Lower lobe of right lung (tissue), 2 donors: ENCODE measurements around the gene SLC39A11. TPM values are rescaled to one million over a fixed set of nuclear protein-coding genes. Genes with fewer than 3 reads are reported as not detected.

Experiments
- ATAC-seq, 2 donors: fragments of 200-7000 bp; cut with Tn5 transposase; one replicate each; pipeline ENCODE4 v1.9.1; 2020 to 2022; ENCODE audit warnings: mild to moderate bottlenecking in 2 of 2, moderate library complexity in 2 of 2
- DNase-seq: peaks from one replicate; pipeline ENCODE4 v3.0.0-alpha.2; 2020
- H3K27ac ChIP-seq: fragments of 200-600 bp; one replicate; pipeline ENCODE4 v1.8.0; 2022
- H3K27me3 ChIP-seq: fragments of 200-600 bp; one replicate; pipeline ENCODE4 v1.8.0; 2022; ENCODE audit warnings: low read depth
- H3K36me3 ChIP-seq: fragments of 200-600 bp; one replicate; pipeline ENCODE4 v1.8.0; 2022; ENCODE audit warnings: mild to moderate bottlenecking
- H3K4me1 ChIP-seq: fragments of 200-600 bp; one replicate; pipeline ENCODE4 v1.8.0; 2022
- H3K4me3 ChIP-seq: fragments of 200-600 bp; one replicate; pipeline ENCODE4 v1.8.0; 2022; ENCODE audit warnings: mild to moderate bottlenecking
- H3K9me3 ChIP-seq: fragments of 200-600 bp; one replicate; pipeline ENCODE4 v1.8.0; 2022
- CTCF ChIP-seq: fragments of 200-600 bp; IDR thresholded peaks from one replicate; pipeline ENCODE4 v1.8.0; 2022; ENCODE audit warnings: antibody characterized with exemption, mild to moderate bottlenecking
- intact Hi-C: fragments of 100-400 bp; cut with DNase I; formaldehyde crosslinking; loops from one replicate; pipeline ENCODE4 v1.11.0; 2022
- total RNA-seq: library from RNA; stranded (reverse); fragmentation: NEBNext Ultra II Directional; extraction: Animal tissue kit (Norgen Biotek cat#: 25700); gene quantifications from one replicate; pipeline ENCODE4 v1.2.1, GENCODE V29; 2021
- donor health status: DM: no; HTN: yes; CAD: no; lungs with severe emphysema.

The SLC39A11 gene
- total RNA-seq, 1 donor from 2014 or later: 39.7 TPM

DNA sequence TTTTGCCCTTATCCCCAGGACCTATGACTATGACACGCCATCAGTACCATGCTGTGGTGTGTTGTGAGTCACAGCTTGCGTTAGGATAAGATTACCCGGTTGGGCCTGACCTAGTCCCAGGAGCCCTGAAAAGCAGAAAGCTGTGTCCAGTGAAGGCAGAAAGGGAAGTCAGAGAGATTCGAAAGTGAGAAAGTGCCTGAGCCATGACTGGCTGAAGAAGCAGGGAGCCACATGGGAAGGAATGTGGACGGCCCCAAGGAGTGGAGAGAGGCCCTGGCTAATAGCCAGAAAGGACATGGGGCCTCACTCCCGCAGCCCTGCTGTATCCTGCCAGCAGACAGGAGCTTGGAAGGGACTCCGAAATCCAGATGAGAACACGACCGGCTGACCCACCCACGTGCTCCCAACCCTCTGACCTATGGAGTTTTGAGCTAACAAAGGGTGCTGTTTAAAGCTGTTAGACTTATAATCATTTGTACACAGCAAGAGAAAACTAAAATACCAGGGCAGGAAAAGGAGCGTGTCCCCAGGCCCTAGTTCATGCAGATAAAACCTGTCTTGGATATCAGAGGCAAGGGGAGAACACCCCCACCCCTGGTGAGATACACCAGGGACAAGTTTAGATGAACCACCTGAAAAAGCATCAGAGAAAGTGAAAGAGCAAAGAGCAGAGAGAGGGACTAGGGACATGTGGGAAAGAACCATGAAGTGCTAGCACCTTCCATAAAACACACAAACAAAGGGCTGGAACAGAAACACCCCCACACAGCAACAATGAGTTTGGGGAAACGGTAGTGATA, 115.3 kb downstream of the SLC39A11 start:
- no peak overlapping the region for H3K27ac ChIP-seq
- intact Hi-C loops: no loop called here
- ATAC-seq (peak; percentile 77 to 78), DNase-seq (no peak)
- H3K4me1 ChIP-seq: peaks cover 14% of the 10 kb centered on the region
- TF ChIP-seq CTCF: no peak
- no peaks in the 10 kb centered on the region for H3K27me3 ChIP-seq
- H3K9me3 ChIP-seq: no peaks in the 10 kb centered on the region
- H3K4me3 ChIP-seq: no peak overlapping the region
- H3K36me3 ChIP-seq: no peaks in the 10 kb centered on the region

DNA sequence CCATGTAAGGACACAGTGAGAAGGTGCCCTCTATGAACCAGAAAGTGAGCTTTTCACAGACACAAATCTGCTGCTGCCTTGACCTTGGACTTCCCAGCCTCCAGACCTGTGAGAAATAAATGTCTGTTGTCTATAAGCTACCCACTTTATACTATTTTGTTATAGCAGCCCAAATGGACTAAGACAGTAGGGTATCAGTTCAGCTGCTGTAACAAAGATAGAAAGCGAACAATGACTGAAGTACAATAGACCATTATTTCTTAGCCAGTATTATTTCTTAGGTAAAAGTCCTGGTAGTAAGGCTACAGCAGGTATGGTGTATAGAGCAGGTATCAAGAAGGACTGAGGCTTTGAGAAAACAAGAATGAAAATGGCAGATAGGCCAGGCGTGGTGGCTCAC, 117.0 kb downstream of the SLC39A11 start:
- Histone ChIP-seq H3K9me3 (no peaks in the 10 kb centered on the region), H3K36me3 (no peaks in the 10 kb centered on the region), H3K27ac (no peak overlapping the region), H3K27me3 (no peaks in the 10 kb centered on the region), H3K4me3 (no peak overlapping the region), H3K4me1 (peaks cover 14% of the 10 kb centered on the region)
- no peak for TF ChIP-seq CTCF
- ATAC-seq: no peak
- DNase-seq: no peak
- intact Hi-C loops: no loop called here

- Histone ChIP-seq H3K4me1 (peaks cover 14% of the 10 kb centered on the region), H3K4me3 (no peak overlapping the region), H3K9me3 (no peaks in the 10 kb centered on the region), H3K27ac (no peak overlapping the region), H3K27me3 (no peaks in the 10 kb centered on the region), H3K36me3 (no peaks in the 10 kb centered on the region)
- ATAC-seq (no peak), DNase-seq (no peak)
- intact Hi-C loops: no loop called here
- no peak for TF ChIP-seq CTCF
Measured at GRCh38 chr17:72974605-72975232, 117.8 kb downstream of the SLC39A11 start.

DNA sequence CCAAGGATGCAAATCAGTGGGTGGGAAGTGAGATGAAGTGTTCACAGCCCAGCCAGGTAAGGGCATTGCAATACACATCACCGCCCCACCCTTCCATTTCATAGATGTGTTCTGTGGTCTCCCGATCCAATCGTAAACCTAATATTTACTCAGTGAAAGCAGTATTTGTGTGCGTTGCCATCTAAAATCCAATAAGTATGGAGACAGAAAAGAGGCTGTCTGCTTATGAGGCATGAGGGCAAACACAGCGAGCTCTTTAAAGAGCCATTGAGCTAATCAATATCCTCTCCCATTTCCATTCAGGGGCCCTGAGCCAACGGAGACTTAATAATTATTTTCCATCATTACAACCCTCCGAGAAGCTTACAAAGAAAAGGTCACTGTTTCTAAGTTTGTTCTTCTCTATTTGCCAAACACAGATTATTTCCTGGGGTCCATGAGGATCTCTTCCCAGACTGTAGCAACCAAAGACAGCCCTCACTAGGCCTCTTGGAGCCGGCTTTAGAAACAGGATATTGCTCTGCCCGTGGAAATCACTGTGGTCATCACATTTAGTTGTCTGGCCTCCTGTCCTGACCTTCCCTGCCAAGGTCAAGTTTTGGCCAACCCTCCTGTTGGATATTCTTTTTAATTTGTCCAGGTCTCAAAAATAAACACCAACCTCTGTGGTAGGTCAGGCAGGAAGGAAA, 120.1 kb downstream of the SLC39A11 start:
- intact Hi-C loops: no loop called here
- H3K4me1 ChIP-seq: peaks cover 9% of the 10 kb centered on the region
- H3K36me3 ChIP-seq: no peaks in the 10 kb centered on the region
- no peak overlapping the region for H3K27ac ChIP-seq
- ATAC-seq: no peak
- no peak for DNase-seq
- H3K27me3 ChIP-seq: no peaks in the 10 kb centered on the region
- H3K9me3 ChIP-seq: no peaks in the 10 kb centered on the region
- TF ChIP-seq CTCF: no peak
- H3K4me3 ChIP-seq: no peak overlapping the region

- TF ChIP-seq CTCF: no peak
- H3K36me3 ChIP-seq: no peaks in the 10 kb centered on the region
- intact Hi-C loops: no loop called here
- DNase-seq (no peak), ATAC-seq (no peak)
- no peaks in the 10 kb centered on the region for H3K4me1 ChIP-seq
- H3K4me3 ChIP-seq: no peak overlapping the region
- no peak overlapping the region for H3K27ac ChIP-seq
- H3K9me3 ChIP-seq: no peaks in the 10 kb centered on the region
- H3K27me3 ChIP-seq: no peaks in the 10 kb centered on the region
Measured at GRCh38 chr17:72971226-72971880, 121.1 kb downstream of the SLC39A11 start.
